H1 (cell line): ENCODE results near the gene BAK1. TPM values are rescaled to one million over a fixed set of nuclear protein-coding genes. Genes with fewer than 3 reads are reported as not detected.

Source experiments
- CTBP2 ChIP-seq: IDR thresholded peaks from 2 replicates; pipeline ENCODE4 v1.7.0; 2011; ENCODE audit warnings: borderline replicate concordance, mild to moderate bottlenecking, moderate library complexity, mixed read lengths, low read length; ENCODE audit not compliant: insufficient read depth, insufficient read length
- EP300 ChIP-seq, 2 experiments: IDR thresholded peaks; 1 replicate in 1 of 2; 2 replicates in 1 of 2; pipeline ENCODE4 v1.6.1; 2011 to 2012; ENCODE audit warnings: low read depth in 2 of 2, low read length in 2 of 2, mild to moderate bottlenecking in 2 of 2, borderline replicate concordance in 1 of 2, inconsistent platforms in 1 of 2, moderate library complexity in 1 of 2
- JUN ChIP-seq: IDR thresholded peaks from 2 replicates; pipeline ENCODE4 v1.6.1; 2011; ENCODE audit warnings: low read depth, mild to moderate bottlenecking, improper control_type of control experiment, low read length
- KDM1A ChIP-seq: fragments of 200-600, 300-600 bp; sonication (generic); IDR thresholded peaks from 2 replicates; pipeline ENCODE4 v1.7.1; 2016; ENCODE audit warnings: mild to moderate bottlenecking, low read length, borderline replicate concordance
- MAFK ChIP-seq: IDR thresholded peaks from 2 replicates; pipeline ENCODE4 v1.6.1; 2012; ENCODE audit warnings: low read depth, mild to moderate bottlenecking, improper control_type of control experiment, low read length
- POU5F1 ChIP-seq: IDR thresholded peaks from 2 replicates; pipeline ENCODE4 v1.6.1; 2011; ENCODE audit warnings: low read depth, mild to moderate bottlenecking, low read length, moderate library complexity
- RBBP5 ChIP-seq: IDR thresholded peaks from 2 replicates; pipeline ENCODE4 v1.7.1; 2012; ENCODE audit warnings: low read depth, mild to moderate bottlenecking, inconsistent platforms, low read length, moderate library complexity, borderline replicate concordance
- SIN3A ChIP-seq, 2 experiments: IDR thresholded peaks in 1 of 2; conservative IDR thresholded peaks in 1 of 2; 2 replicates each; pipeline ENCODE4 v1.6.1; 2011 to 2012; ENCODE audit warnings: low read length in 2 of 2, improper control_type of control experiment in 1 of 2, low read depth in 1 of 2, mild to moderate bottlenecking in 1 of 2
- SIRT6 ChIP-seq: IDR thresholded peaks from one replicate; pipeline ENCODE4 v1.7.1; 2012; ENCODE audit warnings: low read length, inconsistent platforms
- TAF1 ChIP-seq: IDR thresholded peaks from 2 replicates; pipeline ENCODE4 v1.6.1; 2011; ENCODE audit warnings: mild to moderate bottlenecking, low read depth, low read length
- TAF7 ChIP-seq: optimal IDR thresholded peaks from 2 replicates; pipeline ENCODE3; 2011; ENCODE audit warnings: low read depth, mild to moderate bottlenecking, inconsistent platforms, low read length, moderate library complexity, borderline replicate concordance
- TEAD4 ChIP-seq: IDR thresholded peaks from 2 replicates; pipeline ENCODE4 v1.6.1; 2012; ENCODE audit warnings: low read depth, low read length, inconsistent platforms, mixed read lengths
- ZNF274 ChIP-seq: IDR thresholded peaks from 2 replicates; pipeline ENCODE4 v1.7.0; 2012; ENCODE audit warnings: low read length, borderline replicate concordance; ENCODE audit errors: extremely low read depth
- polyA plus RNA-seq, 7 experiments: library from polyadenylated mRNA; depleted of rRNA in 3 of 7; stranded (reverse) in 5 of 7; unstranded in 2 of 7; fragments of >200 nt in 5 of 7; fragments of 200-250 nt in 2 of 7; gene quantifications; 1 replicate in 5 of 7; 2 replicates in 1 of 7; 4 replicates in 1 of 7; pipeline versions ENCODE4 v1.2.1 to v1.2.3, GENCODE V29; 2011 to 2013; ENCODE audit warnings: missing spikeins in 2 of 7, mixed read lengths in 2 of 7
- total RNA-seq: library from RNA; stranded (reverse); fragmentation: NEBNext Ultra II Directional; extraction: Animal tissue kit (Norgen Biotek cat#: 25700); gene quantifications from 2 replicates; pipeline ENCODE4 v1.2.1, GENCODE V29; 2021
- TF ChIP-seq, protein P1 (sequence below), 3 experiments: IDR thresholded peaks; 1 replicate in 2 of 3; 2 replicates in 1 of 3; pipeline versions ENCODE4 v1.5.1 to v1.6.1; 2011; ENCODE audit warnings: low read length in 3 of 3, mild to moderate bottlenecking in 3 of 3, inconsistent platforms in 2 of 3, low read depth in 1 of 3, moderate library complexity in 1 of 3; ENCODE audit not compliant: insufficient read depth in 1 of 3; ENCODE audit errors: control extremely low read depth in 1 of 3
- TF ChIP-seq, protein P2 (sequence below): IDR thresholded peaks from 2 replicates; pipeline ENCODE4 v1.6.1; 2011; ENCODE audit warnings: low read depth, mild to moderate bottlenecking, low read length; ENCODE audit not compliant: insufficient read depth
- TF ChIP-seq, protein P3 (sequence below): IDR thresholded peaks from 2 replicates; pipeline ENCODE4 v1.6.1; 2012; ENCODE audit warnings: inconsistent platforms
- TF ChIP-seq, protein P4 (sequence below): IDR thresholded peaks from 2 replicates; pipeline ENCODE4 v1.6.1; 2012; ENCODE audit warnings: inconsistent platforms

Gene BAK1
- total and polyA plus RNA-seq, 2 of the 8 experiments (the other 6 are each of a cell fraction or from before 2014, with no cell fraction given) = 43.3 to 43.4 TPM

DNA sequence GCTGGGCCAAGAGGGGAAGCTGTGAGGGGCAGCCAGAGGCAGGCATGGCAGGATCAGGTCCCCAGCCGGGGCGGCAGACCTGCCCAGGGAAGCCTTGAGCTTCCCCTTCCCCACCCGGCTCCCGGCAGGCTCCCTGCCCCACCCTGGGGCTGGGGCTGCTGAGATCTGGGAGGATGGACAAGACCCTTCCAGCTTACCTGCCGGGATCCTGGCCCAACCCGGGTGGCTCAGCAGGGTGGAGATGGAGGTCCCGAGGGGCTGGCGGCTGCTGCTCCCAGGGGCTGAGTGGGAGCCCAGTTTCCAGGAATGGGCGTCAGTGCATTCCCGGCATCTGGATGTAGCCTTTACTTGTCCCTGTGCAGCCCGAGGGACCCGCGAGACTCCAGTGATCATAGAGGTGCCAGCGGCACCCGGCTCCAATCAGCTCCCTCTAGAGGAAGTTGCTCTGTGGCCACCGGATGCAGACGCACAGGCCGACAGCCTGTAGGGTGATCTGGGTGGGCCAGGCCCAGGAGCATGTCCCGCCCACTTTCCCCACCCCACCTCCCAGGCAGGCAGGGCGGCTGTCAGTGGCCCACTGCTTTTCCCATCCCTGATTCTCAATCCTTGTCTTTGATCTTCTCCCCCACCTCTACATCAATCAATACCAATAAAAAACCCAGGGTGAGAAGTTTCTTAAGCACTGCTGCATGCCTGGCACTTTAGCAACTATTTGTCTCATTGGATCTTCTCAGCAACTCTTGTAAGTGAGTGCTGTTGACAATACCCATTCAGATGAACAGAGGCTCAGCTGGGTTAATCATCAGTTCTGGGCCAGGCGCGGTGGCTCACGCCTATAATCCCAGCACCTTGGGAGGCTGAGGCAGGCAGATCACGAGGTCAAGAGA lies at the start of gene BAK1 (continued):
- TF ChIP-seq TAF1 = peak; percentile 65; the same call in 1 of the 2 replicates
- TF ChIP-seq JUN = no peak
- TF ChIP-seq, protein P1, sequence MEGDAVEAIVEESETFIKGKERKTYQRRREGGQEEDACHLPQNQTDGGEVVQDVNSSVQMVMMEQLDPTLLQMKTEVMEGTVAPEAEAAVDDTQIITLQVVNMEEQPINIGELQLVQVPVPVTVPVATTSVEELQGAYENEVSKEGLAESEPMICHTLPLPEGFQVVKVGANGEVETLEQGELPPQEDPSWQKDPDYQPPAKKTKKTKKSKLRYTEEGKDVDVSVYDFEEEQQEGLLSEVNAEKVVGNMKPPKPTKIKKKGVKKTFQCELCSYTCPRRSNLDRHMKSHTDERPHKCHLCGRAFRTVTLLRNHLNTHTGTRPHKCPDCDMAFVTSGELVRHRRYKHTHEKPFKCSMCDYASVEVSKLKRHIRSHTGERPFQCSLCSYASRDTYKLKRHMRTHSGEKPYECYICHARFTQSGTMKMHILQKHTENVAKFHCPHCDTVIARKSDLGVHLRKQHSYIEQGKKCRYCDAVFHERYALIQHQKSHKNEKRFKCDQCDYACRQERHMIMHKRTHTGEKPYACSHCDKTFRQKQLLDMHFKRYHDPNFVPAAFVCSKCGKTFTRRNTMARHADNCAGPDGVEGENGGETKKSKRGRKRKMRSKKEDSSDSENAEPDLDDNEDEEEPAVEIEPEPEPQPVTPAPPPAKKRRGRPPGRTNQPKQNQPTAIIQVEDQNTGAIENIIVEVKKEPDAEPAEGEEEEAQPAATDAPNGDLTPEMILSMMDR (IDR thresholded peaks at IDR 0.05; ENCODE audit: control extremely low read depth in 1 of 3, insufficient read depth in 1 of 3, low read depth in 1 of 3, low read length in 3 of 3) = peak in 2 of 3 experiments; percentile 58 to 60; a peak in 3 of 4 replicates
- no peak for TF ChIP-seq CTBP2
- TF ChIP-seq SIRT6 = no peak
- TF ChIP-seq, protein P2, sequence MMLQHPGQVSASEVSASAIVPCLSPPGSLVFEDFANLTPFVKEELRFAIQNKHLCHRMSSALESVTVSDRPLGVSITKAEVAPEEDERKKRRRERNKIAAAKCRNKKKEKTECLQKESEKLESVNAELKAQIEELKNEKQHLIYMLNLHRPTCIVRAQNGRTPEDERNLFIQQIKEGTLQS = no peak
- TF ChIP-seq TAF7 = no peak
- no peak for TF ChIP-seq ZNF274
- no peak for TF ChIP-seq POU5F1
- TF ChIP-seq EP300 (IDR thresholded peaks at IDR 0.05; ENCODE audit: borderline replicate concordance in 1 of 2, low read depth in 2 of 2, low read length in 2 of 2) = no peak
- TF ChIP-seq, protein P3, sequence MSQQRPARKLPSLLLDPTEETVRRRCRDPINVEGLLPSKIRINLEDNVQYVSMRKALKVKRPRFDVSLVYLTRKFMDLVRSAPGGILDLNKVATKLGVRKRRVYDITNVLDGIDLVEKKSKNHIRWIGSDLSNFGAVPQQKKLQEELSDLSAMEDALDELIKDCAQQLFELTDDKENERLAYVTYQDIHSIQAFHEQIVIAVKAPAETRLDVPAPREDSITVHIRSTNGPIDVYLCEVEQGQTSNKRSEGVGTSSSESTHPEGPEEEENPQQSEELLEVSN = no peak
- no peak for TF ChIP-seq KDM1A
- TF ChIP-seq RBBP5 = no peak
- TF ChIP-seq TEAD4 = no peak
- no peak for TF ChIP-seq MAFK
- no peak for TF ChIP-seq SIN3A (conservative IDR thresholded peaks at IDR 0.05 in 1 of 2, IDR thresholded peaks at IDR 0.05 in 1 of 2; ENCODE audit: low read depth in 1 of 2, low read length in 2 of 2)
- TF ChIP-seq, protein P4, sequence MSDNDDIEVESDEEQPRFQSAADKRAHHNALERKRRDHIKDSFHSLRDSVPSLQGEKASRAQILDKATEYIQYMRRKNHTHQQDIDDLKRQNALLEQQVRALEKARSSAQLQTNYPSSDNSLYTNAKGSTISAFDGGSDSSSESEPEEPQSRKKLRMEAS = peak; percentile 36; the same call in 1 of the 2 replicates
